Tibial artery (tissue), 4 donors: ENCODE results near the gene EHBP1.

ENCODE experiments used
- DNase-seq, 2 donors: peaks; one replicate each; pipeline ENCODE4 v3.0.0-alpha.2; 2019
- H3K27ac ChIP-seq, 2 donors: fragments of 200-600 bp; sonication (generic) in 1 of 2; 1 replicate in 1 of 2; 2 replicates in 1 of 2; pipeline ENCODE4 v1.5.1; 2018 to 2019; ENCODE audit warnings: mild to moderate bottlenecking in 1 of 2
- H3K27me3 ChIP-seq, 2 donors: fragments of 200-600 bp; sonication (generic) in 1 of 2; one replicate each; pipeline versions ENCODE4 v1.5.1 to v1.6.0; 2016 to 2019
- H3K36me3 ChIP-seq, 3 donors: fragments of 200-600 bp; sonication (generic) in 2 of 3; one replicate each; pipeline ENCODE4 v1.5.1; 2016 to 2019; ENCODE audit warnings: mild to moderate bottlenecking in 2 of 3
- H3K4me1 ChIP-seq, 4 donors: fragments of 200-600 bp; sonication (generic) in 2 of 4; 1 replicate in 3 of 4; 2 replicates in 1 of 4; pipeline ENCODE4 v1.5.1; 2016 to 2019
- H3K4me3 ChIP-seq, 2 donors: fragments of 200-600 bp; sonication (generic) in 1 of 2; 1 replicate in 1 of 2; 2 replicates in 1 of 2; pipeline ENCODE4 v1.5.1; 2018 to 2019; ENCODE audit warnings: mild to moderate bottlenecking in 2 of 2
- H3K9me3 ChIP-seq, 3 donors: fragments of 200-600 bp; sonication (generic) in 1 of 3; one replicate each; pipeline ENCODE4 v1.5.1; 2016 to 2019
- intact Hi-C: fragments of 100-400 bp; cut with DNase I; formaldehyde crosslinking; loops from one replicate; pipeline ENCODE4 v1.15.0; 2023; ENCODE audit warnings: low total_unique reads
- TF ChIP-seq, protein P1 (sequence below), 2 experiments: fragments of 200-600 bp in 1 of 2; fragments of 450-650 bp in 1 of 2; IDR thresholded peaks; one replicate each; pipeline ENCODE4 v1.5.1; 2017 to 2019; ENCODE audit warnings: antibody characterized with exemption in 2 of 2, mild to moderate bottlenecking in 1 of 2, moderate library complexity in 1 of 2

EHBP1 gene

DNA sequence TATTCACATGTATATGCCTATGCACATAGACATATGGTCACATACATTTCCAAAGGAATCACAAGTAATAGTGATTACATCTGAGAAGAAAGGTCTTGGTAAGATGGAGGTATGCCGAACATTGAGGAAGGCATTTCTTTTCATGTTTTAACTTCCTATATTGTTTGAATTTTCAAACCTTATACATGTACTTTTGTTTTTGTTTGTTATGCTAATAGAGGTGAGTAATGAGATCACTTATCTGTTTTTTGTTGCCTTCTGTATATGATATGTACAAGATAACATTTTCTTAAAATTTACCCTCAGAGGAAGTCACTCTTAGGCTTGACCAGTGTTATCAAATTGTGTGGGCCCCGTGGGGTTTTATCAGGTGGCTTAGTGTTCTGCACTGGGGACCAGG, 178.6 kb downstream of the EHBP1 start:
- Histone ChIP-seq H3K27me3 (no peaks in the 10 kb centered on the region), H3K36me3 (no peaks in the 10 kb centered on the region), H3K4me1 (no peaks in the 10 kb centered on the region), H3K27ac (no peak overlapping the region), H3K9me3 (no peaks in the 10 kb centered on the region), H3K4me3 (no peak overlapping the region)
- intact Hi-C loops, result no loop called here
- TF ChIP-seq, protein P1, sequence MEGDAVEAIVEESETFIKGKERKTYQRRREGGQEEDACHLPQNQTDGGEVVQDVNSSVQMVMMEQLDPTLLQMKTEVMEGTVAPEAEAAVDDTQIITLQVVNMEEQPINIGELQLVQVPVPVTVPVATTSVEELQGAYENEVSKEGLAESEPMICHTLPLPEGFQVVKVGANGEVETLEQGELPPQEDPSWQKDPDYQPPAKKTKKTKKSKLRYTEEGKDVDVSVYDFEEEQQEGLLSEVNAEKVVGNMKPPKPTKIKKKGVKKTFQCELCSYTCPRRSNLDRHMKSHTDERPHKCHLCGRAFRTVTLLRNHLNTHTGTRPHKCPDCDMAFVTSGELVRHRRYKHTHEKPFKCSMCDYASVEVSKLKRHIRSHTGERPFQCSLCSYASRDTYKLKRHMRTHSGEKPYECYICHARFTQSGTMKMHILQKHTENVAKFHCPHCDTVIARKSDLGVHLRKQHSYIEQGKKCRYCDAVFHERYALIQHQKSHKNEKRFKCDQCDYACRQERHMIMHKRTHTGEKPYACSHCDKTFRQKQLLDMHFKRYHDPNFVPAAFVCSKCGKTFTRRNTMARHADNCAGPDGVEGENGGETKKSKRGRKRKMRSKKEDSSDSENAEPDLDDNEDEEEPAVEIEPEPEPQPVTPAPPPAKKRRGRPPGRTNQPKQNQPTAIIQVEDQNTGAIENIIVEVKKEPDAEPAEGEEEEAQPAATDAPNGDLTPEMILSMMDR (IDR thresholded peaks at IDR 0.05), result no peak
- no peak for DNase-seq

DNA sequence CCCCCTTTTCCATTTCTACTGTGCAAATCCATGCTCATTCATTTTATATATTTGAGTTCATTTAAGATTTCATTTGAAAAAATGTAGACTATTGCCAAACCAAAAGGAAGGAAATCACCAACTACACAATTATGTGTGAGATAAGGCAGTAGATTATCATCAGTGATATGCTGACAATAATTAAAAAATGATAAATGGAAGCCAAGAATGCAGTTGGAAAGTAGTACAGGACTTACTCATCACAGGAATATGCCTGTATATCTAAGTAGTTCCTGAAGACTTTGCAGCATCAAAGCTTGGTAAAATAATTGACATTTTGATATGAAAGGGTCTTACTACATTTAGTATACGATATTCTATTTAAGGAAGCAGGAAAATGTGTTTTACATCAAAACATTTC, 179.0 kb downstream of the EHBP1 start:
- no peak for DNase-seq
- Histone ChIP-seq H3K27ac (no peak overlapping the region), H3K4me1 (no peaks in the 10 kb centered on the region), H3K4me3 (no peak overlapping the region), H3K36me3 (no peaks in the 10 kb centered on the region), H3K27me3 (no peaks in the 10 kb centered on the region), H3K9me3 (no peaks in the 10 kb centered on the region)
- intact Hi-C loops, result no loop called here
- TF ChIP-seq, protein P1 (IDR thresholded peaks at IDR 0.05), result no peak

DNA sequence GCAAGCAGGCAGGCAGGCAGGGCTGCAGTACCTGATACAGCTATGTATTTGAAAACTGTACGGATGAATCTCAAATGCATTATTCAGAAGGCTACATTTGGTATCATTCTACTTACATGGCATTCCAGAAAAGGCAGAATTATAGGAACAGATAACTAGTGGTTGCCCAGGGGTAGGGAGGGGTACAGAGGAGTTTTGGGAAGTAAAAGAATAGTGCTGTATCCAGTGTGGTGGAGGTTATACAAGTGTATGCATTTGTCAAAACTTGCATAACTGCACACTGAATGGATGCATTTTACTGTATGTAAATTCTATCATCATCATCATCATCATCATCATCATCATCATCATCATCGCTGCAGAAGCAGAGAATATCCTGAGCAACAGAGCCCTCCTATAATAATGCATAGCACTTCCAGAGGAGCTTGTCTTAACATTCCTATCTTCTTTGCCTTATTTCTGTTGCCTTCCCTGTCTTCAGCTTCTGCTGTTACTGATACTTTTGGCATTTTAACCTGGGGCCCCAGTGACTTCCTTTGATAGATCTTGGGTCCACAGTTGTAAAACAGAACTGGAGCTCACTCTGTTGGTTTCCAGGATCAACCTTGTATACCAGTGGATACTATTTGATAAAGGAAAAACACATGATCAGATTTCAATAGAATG, 189.6 kb downstream of the EHBP1 start:
- TF ChIP-seq, protein P1 (IDR thresholded peaks at IDR 0.05), result no peak
- Histone ChIP-seq H3K9me3 (no peaks in the 10 kb centered on the region), H3K4me1 (no peaks in the 10 kb centered on the region), H3K4me3 (no peak overlapping the region), H3K27ac (no peak overlapping the region), H3K36me3 (no peaks in the 10 kb centered on the region), H3K27me3 (no peaks in the 10 kb centered on the region)
- DNase-seq, result no peak
- intact Hi-C loops, result no loop called here

DNA sequence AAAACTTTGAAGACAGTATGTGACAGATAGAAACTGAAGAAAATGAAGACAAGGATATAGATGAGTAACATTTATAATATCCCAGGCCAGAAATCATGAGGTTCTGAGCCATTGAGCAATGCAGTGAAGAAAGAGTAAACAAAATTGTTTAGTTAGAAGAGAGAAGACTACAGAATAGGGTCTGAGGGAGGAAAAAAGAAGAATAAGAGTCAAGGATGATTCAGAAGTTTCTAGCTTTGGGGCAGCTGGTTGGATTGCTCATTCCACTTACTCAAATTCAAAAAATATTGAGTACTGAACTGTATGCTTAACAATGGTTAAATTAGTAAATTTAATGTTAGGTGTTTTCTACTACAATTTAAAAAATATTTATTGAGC, 190.1 kb downstream of the EHBP1 start:
- intact Hi-C loops, result no loop called here

DNA sequence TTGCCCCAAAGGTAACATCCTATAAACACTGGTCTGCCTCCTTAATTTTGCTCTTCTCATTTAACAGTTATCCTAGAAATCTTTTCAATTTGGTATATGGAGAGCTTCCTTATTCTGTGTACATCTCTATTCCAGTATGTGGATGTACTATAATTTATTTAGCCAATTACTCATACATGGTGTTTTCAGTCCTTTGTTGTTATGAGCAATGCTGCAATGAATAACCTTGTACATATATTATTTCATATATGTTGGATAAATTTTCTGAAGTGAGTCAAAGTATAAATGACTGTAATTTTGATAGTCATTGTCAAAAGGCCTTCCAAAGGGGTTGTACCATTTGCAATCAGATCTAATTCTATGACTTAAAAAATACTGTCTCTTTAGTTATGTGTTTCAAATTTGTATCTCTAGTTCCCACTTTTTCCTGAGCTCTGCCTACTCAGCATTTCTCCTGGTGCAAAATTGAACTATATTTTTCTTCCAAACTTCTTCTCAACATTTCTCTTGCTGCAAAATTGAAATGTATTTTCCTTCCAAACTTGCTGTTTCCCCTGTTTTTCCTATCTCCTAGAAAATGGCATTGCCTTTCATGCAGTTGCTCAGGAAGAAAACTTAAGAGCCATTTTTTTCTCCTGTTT, 191.8 kb downstream of the EHBP1 start:
- intact Hi-C loops, result no loop called here
- H3K9me3 ChIP-seq, result no peaks in the 10 kb centered on the region
- H3K4me3 ChIP-seq, result no peak overlapping the region
- no peak for DNase-seq
- no peaks in the 10 kb centered on the region for H3K36me3 ChIP-seq
- H3K27ac ChIP-seq, result no peak overlapping the region
- H3K27me3 ChIP-seq, result no peaks in the 10 kb centered on the region
- no peaks in the 10 kb centered on the region for H3K4me1 ChIP-seq
- TF ChIP-seq, protein P1 (IDR thresholded peaks at IDR 0.05), result no peak

More for the DNA sequence above, 190.1 kb downstream of the EHBP1 start:
- DNase-seq, result no peak
- no peaks in the 10 kb centered on the region for H3K4me1 ChIP-seq
- no peaks in the 10 kb centered on the region for H3K27me3 ChIP-seq
- no peaks in the 10 kb centered on the region for H3K36me3 ChIP-seq
- no peak overlapping the region for H3K27ac ChIP-seq
- no peak overlapping the region for H3K4me3 ChIP-seq
- no peaks in the 10 kb centered on the region for H3K9me3 ChIP-seq
- TF ChIP-seq, protein P1 (IDR thresholded peaks at IDR 0.05), result no peak
